Neural cell (in vitro differentiated cells): ENCODE results near the gene EPC2. TPM values are rescaled to one million over a fixed set of nuclear protein-coding genes. Genes with fewer than 3 reads are reported as not detected.

Source experiments
- H2AFZ ChIP-seq: fragments of 200-600, 300-800 bp; sonication (generic), shearing (Covaris generic); 2 replicates; pipeline ENCODE4 v1.6.0; 2014; ENCODE audit warnings: low read depth, mild to moderate bottlenecking, antibody characterized with exemption, low read length, moderate library complexity
- H3F3A ChIP-seq: fragments of 200-600 bp; shearing (Covaris generic); 2 replicates; pipeline ENCODE4 v1.6.1; 2016; ENCODE audit warnings: mild to moderate bottlenecking, moderate library complexity, mixed read lengths, antibody characterized with exemption, low read length; ENCODE audit not compliant: insufficient read depth, poor library complexity, severe bottlenecking
- H3K27ac ChIP-seq: fragments of 200-600, 300-800 bp; sonication (generic), shearing (Covaris generic); 2 replicates; pipeline ENCODE4 v1.5.1; 2014; ENCODE audit warnings: mild to moderate bottlenecking, low read length, moderate library complexity
- H3K27me3 ChIP-seq: fragments of 300-800, 200-600 bp; sonication (generic), shearing (Covaris generic); 2 replicates; pipeline ENCODE4 v1.6.0; 2014; ENCODE audit warnings: mild to moderate bottlenecking, low read depth, low read length, moderate library complexity; ENCODE audit not compliant: insufficient read depth
- H3K36me3 ChIP-seq: fragments of 300-800, 200-600 bp; sonication (generic), shearing (Covaris generic); 2 replicates; pipeline ENCODE4 v1.5.1; 2014; ENCODE audit warnings: mild to moderate bottlenecking, antibody characterized with exemption, low read length, moderate library complexity; ENCODE audit not compliant: insufficient read depth
- H3K4me2 ChIP-seq: fragments of 300-800, 200-600 bp; sonication (generic), shearing (Covaris generic); 2 replicates; pipeline ENCODE4 v1.6.0; 2014; ENCODE audit warnings: mild to moderate bottlenecking, low read length
- H3K4me3 ChIP-seq: fragments of 300-800, 200-600 bp; sonication (generic), shearing (Covaris generic); 2 replicates; pipeline ENCODE4 v1.5.1; 2014; ENCODE audit warnings: mild to moderate bottlenecking, low read length, moderate library complexity
- H3K79me2 ChIP-seq: fragments of 200-600 bp; shearing (Covaris generic); replicated peaks from 2 replicates; pipeline ENCODE4 v1.6.0; 2014; ENCODE audit warnings: mild to moderate bottlenecking, low read length, moderate library complexity; ENCODE audit not compliant: insufficient read depth
- H3K9ac ChIP-seq: fragments of 300-800, 200-600 bp; sonication (generic), shearing (Covaris generic); 2 replicates; pipeline ENCODE4 v1.6.1; 2016; ENCODE audit warnings: mild to moderate bottlenecking, low read length, mixed read lengths
- H3K9me2 ChIP-seq: fragments of 200-600 bp; shearing (Covaris generic); 2 replicates; pipeline ENCODE4 v1.6.1; 2016; ENCODE audit warnings: mild to moderate bottlenecking, low read length, mixed read lengths; ENCODE audit not compliant: insufficient read depth
- H3K9me3 ChIP-seq: fragments of 200-600, 300-800 bp; sonication (generic), shearing (Covaris generic); 2 replicates; pipeline ENCODE4 v1.6.1; 2016; ENCODE audit warnings: mild to moderate bottlenecking, mixed run types, low read length, moderate library complexity, mixed read lengths
- H4K20me1 ChIP-seq: fragments of 200-600 bp; shearing (Covaris generic); 2 replicates; pipeline ENCODE4 v1.6.1; 2016; ENCODE audit warnings: mild to moderate bottlenecking, mixed run types; ENCODE audit not compliant: insufficient read depth
- CTCF ChIP-seq: fragments of 450-650 bp; IDR thresholded peaks from 2 replicates; pipeline ENCODE4 v1.5.1; 2014; ENCODE audit warnings: antibody characterized with exemption, mild to moderate bottlenecking, moderate library complexity; ENCODE audit not compliant: poor library complexity, severe bottlenecking
- EP300 ChIP-seq: fragments of 450-650 bp; conservative IDR thresholded peaks from 2 replicates; pipeline ENCODE4 v1.6.1; 2014; ENCODE audit warnings: antibody characterized with exemption, mild to moderate bottlenecking, moderate library complexity; ENCODE audit not compliant: poor library complexity, severe bottlenecking
- EZH2 ChIP-seq: fragments of 200-600, 300-800 bp; shearing (Covaris generic), sonication (generic); IDR thresholded peaks from 2 replicates; pipeline ENCODE4 v1.6.1; 2014; ENCODE audit warnings: antibody characterized with exemption, low read length, borderline replicate concordance, mild to moderate bottlenecking; ENCODE audit not compliant: insufficient read depth, poor library complexity, severe bottlenecking
- MXI1 ChIP-seq: fragments of 450-650 bp; conservative IDR thresholded peaks from 2 replicates; pipeline ENCODE4 v1.6.1; 2014; ENCODE audit warnings: antibody characterized with exemption, mild to moderate bottlenecking; ENCODE audit not compliant: poor library complexity, severe bottlenecking
- POLR2AphosphoS5 ChIP-seq: IDR thresholded peaks from 2 replicates; pipeline ENCODE4 v1.6.1; 2012
- RAD21 ChIP-seq: fragments of 450-650 bp; conservative IDR thresholded peaks from 2 replicates; pipeline ENCODE4 v1.6.1; 2014; ENCODE audit warnings: antibody characterized with exemption, mild to moderate bottlenecking, moderate library complexity
- REST ChIP-seq: IDR thresholded peaks from 2 replicates; pipeline ENCODE4 v1.6.1; 2012; ENCODE audit warnings: borderline replicate concordance
- SMC3 ChIP-seq: fragments of 450-650 bp; conservative IDR thresholded peaks from 2 replicates; pipeline ENCODE4 v1.6.1; 2014; ENCODE audit warnings: antibody characterized with exemption, mild to moderate bottlenecking, moderate library complexity; ENCODE audit not compliant: poor library complexity
- TAF1 ChIP-seq: IDR thresholded peaks from 2 replicates; pipeline ENCODE4 v1.6.1; 2012; ENCODE audit warnings: low read depth
- polyA plus RNA-seq: library from polyadenylated mRNA; depleted of rRNA; stranded (reverse); fragments of >200 nt; gene quantifications from 2 replicates; pipeline ENCODE4 v1.2.3, GENCODE V29; 2014

Gene EPC2
- polyA plus RNA-seq, 1 donor from 2014 or later = 43.9 TPM

- Histone ChIP-seq H3K36me3 (no peaks in the 10 kb centered on the region), H3K9me3 (no peaks in the 10 kb centered on the region), H3K27ac (no peak overlapping the region), H3K4me3 (no peak overlapping the region), H3K27me3 (no peaks in the 10 kb centered on the region), H2AFZ (no peak overlapping the region), H3F3A (no peaks in the 10 kb centered on the region), H4K20me1 (no peaks in the 10 kb centered on the region), H3K9ac (no peak overlapping the region), H3K4me2 (no peak overlapping the region), H3K9me2 (no peaks in the 10 kb centered on the region), H3K79me2 (no peaks in the 10 kb centered on the region)
- TF ChIP-seq CTCF (no peak), EP300 (no peak), TAF1 (no peak), POLR2AphosphoS5 (no peak), RAD21 (no peak), EZH2 (no peak), MXI1 (no peak)
These were observed 150.0 kb downstream of the EPC2 start for GRCh38 chr2:148794558-148794957.

GRCh38 chr2:148796735-148797512, 152.4 kb downstream of the EPC2 start:
- Histone ChIP-seq H3K9me3 (no peaks in the 10 kb centered on the region), H2AFZ (no peak overlapping the region), H3K36me3 (no peaks in the 10 kb centered on the region), H3K9me2 (no peaks in the 10 kb centered on the region), H3K4me2 (no peak overlapping the region), H3K4me3 (no peak overlapping the region), H3K27ac (no peak overlapping the region), H3K27me3 (no peaks in the 10 kb centered on the region), H3K79me2 (no peaks in the 10 kb centered on the region), H3F3A (no peaks in the 10 kb centered on the region), H4K20me1 (no peaks in the 10 kb centered on the region), H3K9ac (no peak overlapping the region)
- TF ChIP-seq TAF1 (no peak), EP300 (no peak), REST (no peak), POLR2AphosphoS5 (no peak), MXI1 (no peak), CTCF (no peak), SMC3 (no peak), RAD21 (no peak), EZH2 (no peak)
